Activated T-helper 1 cell treated with anti-CD3 and anti-CD28 coated beads, Interleukin-2, amount 50 U/mL, for 16 hours (primary cell): Measurements from ENCODE around the gene BRD8.

Source experiments
- DNase-seq, 2 donors: peaks; one replicate each; pipeline ENCODE4 v3.0.0-alpha.2; 2020; ENCODE audit warnings: low read depth in 1 of 2, low spot score in 1 of 2

BRD8 gene

GRCh38 chr5:138102454-138103318, 75.7 kb downstream of the BRD8 start:
- no peak for DNase-seq

- DNase-seq, result no peak
These were observed 81.2 kb downstream of the BRD8 start for GRCh38 chr5:138096997-138097828.

GRCh38 chr5:138096363-138096762, 82.1 kb downstream of the BRD8 start:
- no peak for DNase-seq

GRCh38 chr5:138095100-138095907, 83.1 kb downstream of the BRD8 start:
- no peak for DNase-seq

- DNase-seq, result no peak
These were observed 85.4 kb downstream of the BRD8 start for GRCh38 chr5:138093036-138093435.

- no peak for DNase-seq
These were observed 86.1 kb downstream of the BRD8 start for GRCh38 chr5:138092301-138092700.

GRCh38 chr5:138091685-138092084, 86.7 kb downstream of the BRD8 start:
- no peak for DNase-seq
